ENCODE results near the gene MINDY3.

DNA sequence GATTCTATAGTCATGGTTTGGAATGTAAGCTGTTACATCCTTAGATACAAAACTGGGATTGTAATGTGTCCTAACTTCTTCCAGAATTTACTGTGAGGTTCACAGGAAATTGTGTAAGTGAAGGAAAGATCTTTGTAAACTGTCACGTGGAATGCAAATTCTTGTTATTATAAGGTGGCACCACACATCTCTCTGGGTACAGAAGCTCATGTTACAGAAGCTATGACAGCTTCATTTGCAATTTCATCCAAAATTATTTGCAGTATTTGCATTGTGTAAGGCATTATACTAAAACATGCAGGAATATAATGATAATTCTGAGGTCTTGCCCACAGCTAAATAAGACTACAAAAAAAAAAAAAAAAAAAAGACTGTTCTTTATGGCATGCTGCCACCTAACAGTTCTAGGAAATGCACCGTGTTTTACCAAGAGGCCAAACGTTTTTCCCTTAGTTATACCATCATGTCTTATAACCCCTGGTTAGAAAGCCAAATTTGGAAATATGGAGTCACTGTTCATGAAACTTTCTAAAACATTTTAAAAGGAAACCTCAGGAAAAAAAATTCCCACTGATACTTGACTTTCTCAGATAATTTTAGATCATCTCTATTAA is 17.6 kb downstream of the MINDY3 start:
- TF ChIP-seq, protein P1, sequence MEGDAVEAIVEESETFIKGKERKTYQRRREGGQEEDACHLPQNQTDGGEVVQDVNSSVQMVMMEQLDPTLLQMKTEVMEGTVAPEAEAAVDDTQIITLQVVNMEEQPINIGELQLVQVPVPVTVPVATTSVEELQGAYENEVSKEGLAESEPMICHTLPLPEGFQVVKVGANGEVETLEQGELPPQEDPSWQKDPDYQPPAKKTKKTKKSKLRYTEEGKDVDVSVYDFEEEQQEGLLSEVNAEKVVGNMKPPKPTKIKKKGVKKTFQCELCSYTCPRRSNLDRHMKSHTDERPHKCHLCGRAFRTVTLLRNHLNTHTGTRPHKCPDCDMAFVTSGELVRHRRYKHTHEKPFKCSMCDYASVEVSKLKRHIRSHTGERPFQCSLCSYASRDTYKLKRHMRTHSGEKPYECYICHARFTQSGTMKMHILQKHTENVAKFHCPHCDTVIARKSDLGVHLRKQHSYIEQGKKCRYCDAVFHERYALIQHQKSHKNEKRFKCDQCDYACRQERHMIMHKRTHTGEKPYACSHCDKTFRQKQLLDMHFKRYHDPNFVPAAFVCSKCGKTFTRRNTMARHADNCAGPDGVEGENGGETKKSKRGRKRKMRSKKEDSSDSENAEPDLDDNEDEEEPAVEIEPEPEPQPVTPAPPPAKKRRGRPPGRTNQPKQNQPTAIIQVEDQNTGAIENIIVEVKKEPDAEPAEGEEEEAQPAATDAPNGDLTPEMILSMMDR (IDR thresholded peaks at IDR 0.05): no peak
- TF ChIP-seq EZH2 (IDR thresholded peaks at IDR 0.05; ENCODE audit: borderline replicate concordance, insufficient read depth, low read depth, low read length, poor library complexity, severe bottlenecking): no peak
